Immature natural killer cell (primary cell): ENCODE measurements around the gene DCUN1D5. TPM values are rescaled to one million over a fixed set of nuclear protein-coding genes. Genes with fewer than 3 reads are reported as not detected.

Source experiments
- polyA plus RNA-seq, 3 donors: library from polyadenylated mRNA; unstranded; fragments of 300-500 nt; fragmentation: Illumina TruSeq; gene quantifications; one replicate each; pipeline ENCODE4 v1.2.3, GENCODE V29; 2021

Gene DCUN1D5
- polyA plus RNA-seq, 3 donors from 2014 or later: 26.1 to 34.4 (median 26.9) TPM

Other genes starting within 250 kb of the DCUN1D5 start
- gene MMP3, start 248.6 kb downstream of the DCUN1D5 start, polyA plus RNA-seq: not detected
- not detected for gene MMP12, start 217.2 kb downstream of the DCUN1D5 start, polyA plus RNA-seq
- not detected for gene MMP13, start 136.4 kb downstream of the DCUN1D5 start, polyA plus RNA-seq
- 1 to 10 TPM in 2 of 3 donors, under 1 TPM in 1; 0.93 to 2.0 (median 1.0) TPM for gene DYNC2H1, start 17.3 kb upstream of the DCUN1D5 start, polyA plus RNA-seq